Activated CD4-positive, alpha-beta T cell treated with anti-CD3 and anti-CD28 coated beads, Interleukin-2, amount 50 U/mL, for 48 hours (primary cell): Measurements from ENCODE around the gene TM7SF2.
"Not testable (repeated sequence)": the region's sequence is repeated elsewhere in the genome, so short reads cannot be mapped to it uniquely, and the experiment has no call there.

Source experiments
- DNase-seq, 2 experiments: peaks; one replicate each; pipeline ENCODE4 v3.0.0-alpha.2; 2020

TM7SF2 gene

GRCh38 chr11:65115361-65116082, 3.9 kb downstream of the TM7SF2 start:
- DNase-seq, result no peak

GRCh38 chr11:65116370-65117205, 4.9 kb downstream of the TM7SF2 start:
- peak; percentile 62 to 70 for DNase-seq

- DNase-seq, result peak; percentile 100
Observed at GRCh38 chr11:65117206-65118096, 5.8 kb downstream of the TM7SF2 start, which contains the start of gene ZNHIT2. TSS of gene ZNHIT2 (minus strand) at chr11:65117701. CDS start at chr11:65117653, 48 bp downstream.

- no peak for DNase-seq
Observed at GRCh38 chr11:65118097-65118837, 6.6 kb downstream of the TM7SF2 start.

- DNase-seq, result not testable (repeated sequence)
Observed at GRCh38 chr11:65118891-65119669, 7.4 kb downstream of the TM7SF2 start.

- DNase-seq, result no peak
Observed at GRCh38 chr11:65119670-65119995, 8.0 kb downstream of the TM7SF2 start.

- no peak for DNase-seq
Observed at GRCh38 chr11:65120831-65121230, 9.2 kb downstream of the TM7SF2 start.

- peak in 1 of 2 experiments; percentile 44 for DNase-seq
Observed at GRCh38 chr11:65121447-65121864, 9.8 kb downstream of the TM7SF2 start.

- peak; percentile 99 for DNase-seq
Observed at GRCh38 chr11:65121865-65122696, 10.4 kb downstream of the TM7SF2 start, which contains the start of the genes FAU and MRPL49. TSS of gene FAU (minus strand) at chr11:65122134. CDS start at chr11:65121813, 321 bp downstream. TSS of gene MRPL49 (plus strand) at chr11:65122321. CDS start at chr11:65122347, 26 bp downstream.

GRCh38 chr11:65124480-65125196, 13.0 kb downstream of the TM7SF2 start:
- DNase-seq, result no peak

GRCh38 chr11:65125197-65126056, 13.8 kb downstream of the TM7SF2 start:
- no peak for DNase-seq

GRCh38 chr11:65126624-65127274, 15.1 kb downstream of the TM7SF2 start:
- DNase-seq, result no peak

GRCh38 chr11:65127473-65128181, 16.0 kb downstream of the TM7SF2 start:
- DNase-seq, result no peak

GRCh38 chr11:65128182-65129145, 16.8 kb downstream of the TM7SF2 start:
- no peak for DNase-seq

GRCh38 chr11:65129649-65130441, 18.2 kb downstream of the TM7SF2 start:
- DNase-seq, result no peak
